Thyroid gland (tissue), 4 donors: ENCODE results near the gene ALDH1L1.

Source experiments
- POLR2A ChIP-seq, 2 donors: fragments of 450-650 bp; IDR thresholded peaks; one replicate each; pipeline ENCODE4 v1.6.1; 2017; ENCODE audit warnings: antibody characterized with exemption in 2 of 2, mild to moderate bottlenecking in 2 of 2, moderate library complexity in 1 of 2
- TF ChIP-seq, protein P1 (sequence below), 6 experiments: fragments of 200-600 bp in 3 of 6; fragments of 450-650 bp in 3 of 6; sonication (generic) in 3 of 6; IDR thresholded peaks; one replicate each; pipeline ENCODE4 v1.5.1; 2016 to 2019; ENCODE audit warnings: antibody characterized with exemption in 6 of 6, mild to moderate bottlenecking in 2 of 6, inconsistent platforms in 1 of 6, moderate library complexity in 1 of 6

DNA sequence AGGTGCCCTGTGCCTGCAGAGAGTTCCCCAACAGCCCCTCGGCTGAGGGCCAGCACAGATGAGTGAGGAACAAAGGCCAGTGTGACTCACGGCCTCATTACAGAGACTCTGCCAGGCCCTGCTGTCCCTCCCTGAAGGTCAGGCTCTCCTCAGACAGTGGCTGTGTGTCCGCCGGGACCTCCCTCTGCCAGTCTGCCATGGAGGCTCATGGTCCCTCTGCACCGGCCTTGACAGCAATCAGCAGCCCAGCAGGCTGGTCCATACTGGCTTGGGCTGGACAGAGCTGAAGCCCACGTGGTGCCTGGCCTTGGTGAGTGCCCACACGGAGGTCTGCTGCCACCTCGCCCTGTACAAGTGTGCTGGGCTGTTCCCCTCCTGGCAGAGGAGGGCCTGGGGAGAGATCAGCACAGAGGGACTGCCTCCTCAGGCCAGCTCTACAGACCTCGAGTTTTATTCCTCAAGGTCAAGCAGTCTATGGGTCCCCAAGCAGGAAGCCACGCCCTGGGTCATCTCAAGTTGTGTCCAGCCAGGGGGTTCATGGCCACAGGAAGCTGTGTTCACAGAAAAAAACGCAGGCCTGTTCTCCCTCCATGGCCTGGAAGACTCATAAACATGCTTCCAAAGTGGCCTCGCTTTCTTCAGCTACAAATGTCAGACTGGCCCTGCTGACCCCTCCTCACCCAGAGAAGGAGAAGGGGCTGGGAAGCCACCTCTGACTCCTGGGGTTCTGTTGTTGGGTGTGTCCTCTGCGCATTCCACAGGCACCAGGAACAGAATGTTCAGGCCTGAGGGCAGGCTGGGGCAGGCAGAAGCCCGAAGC is 123.5 kb downstream of the ALDH1L1 start:
- TF ChIP-seq, protein P1, sequence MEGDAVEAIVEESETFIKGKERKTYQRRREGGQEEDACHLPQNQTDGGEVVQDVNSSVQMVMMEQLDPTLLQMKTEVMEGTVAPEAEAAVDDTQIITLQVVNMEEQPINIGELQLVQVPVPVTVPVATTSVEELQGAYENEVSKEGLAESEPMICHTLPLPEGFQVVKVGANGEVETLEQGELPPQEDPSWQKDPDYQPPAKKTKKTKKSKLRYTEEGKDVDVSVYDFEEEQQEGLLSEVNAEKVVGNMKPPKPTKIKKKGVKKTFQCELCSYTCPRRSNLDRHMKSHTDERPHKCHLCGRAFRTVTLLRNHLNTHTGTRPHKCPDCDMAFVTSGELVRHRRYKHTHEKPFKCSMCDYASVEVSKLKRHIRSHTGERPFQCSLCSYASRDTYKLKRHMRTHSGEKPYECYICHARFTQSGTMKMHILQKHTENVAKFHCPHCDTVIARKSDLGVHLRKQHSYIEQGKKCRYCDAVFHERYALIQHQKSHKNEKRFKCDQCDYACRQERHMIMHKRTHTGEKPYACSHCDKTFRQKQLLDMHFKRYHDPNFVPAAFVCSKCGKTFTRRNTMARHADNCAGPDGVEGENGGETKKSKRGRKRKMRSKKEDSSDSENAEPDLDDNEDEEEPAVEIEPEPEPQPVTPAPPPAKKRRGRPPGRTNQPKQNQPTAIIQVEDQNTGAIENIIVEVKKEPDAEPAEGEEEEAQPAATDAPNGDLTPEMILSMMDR (IDR thresholded peaks at IDR 0.05): no peak
- no peak for TF ChIP-seq POLR2A (IDR thresholded peaks at IDR 0.05)
